Activated naive CD4-positive, alpha-beta T cell treated with anti-CD3 and anti-CD28 coated beads, Interleukin-2, amount 10 ng/mL, durations not matched to agents 7 days and 5 days (primary cell): Measurements from ENCODE around the gene PIKFYVE.
"Not testable (repeated sequence)": the region's sequence is repeated elsewhere in the genome, so short reads cannot be mapped to it uniquely, and the experiment has no call there.

Experiments used
- CTCF ChIA-PET: fragments of 350-600 bp; sonication (Branson Sonifier 250); formaldehyde crosslinking; loops from one replicate; lab custom pipeline; 2021; ENCODE audit warnings: antibody characterized with exemption; lab: Charles Lee
- DNase-seq: peaks from one replicate; pipeline ENCODE4 v3.0.0-alpha.2; 2020
- H3K27ac Mint-ChIP-seq: one replicate; pipeline ENCODE4 v1.8.0; 2021; ENCODE audit warnings: mild to moderate bottlenecking, moderate library complexity, mixed read lengths
- H3K27me3 Mint-ChIP-seq: one replicate; pipeline ENCODE4 v1.8.0; 2021; ENCODE audit warnings: mild to moderate bottlenecking, mixed read lengths
- H3K36me3 Mint-ChIP-seq: one replicate; pipeline ENCODE4 v1.8.0; 2021; ENCODE audit warnings: mixed read lengths
- H3K4me1 Mint-ChIP-seq: one replicate; pipeline ENCODE4 v1.8.0; 2021; ENCODE audit warnings: mixed read lengths
- H3K4me3 Mint-ChIP-seq: one replicate; pipeline ENCODE4 v1.8.0; 2021; ENCODE audit warnings: mild to moderate bottlenecking, moderate library complexity, mixed read lengths
- H3K9me3 Mint-ChIP-seq: one replicate; pipeline ENCODE4 v1.8.0; 2021; ENCODE audit warnings: mixed read lengths

The PIKFYVE gene

GRCh38 chr2:208352644-208353567 lies 86.9 kb downstream of the PIKFYVE start:
- Mint-ChIP-seq H3K27me3 (no peaks in the 10 kb centered on the region), H3K27ac (no peak overlapping the region), H3K4me1 (no peaks in the 10 kb centered on the region), H3K36me3 (peaks cover 56% of the 10 kb centered on the region), H3K4me3 (no peak overlapping the region), H3K9me3 (no peaks in the 10 kb centered on the region)
- DNase-seq, result no peak
- CTCF ChIA-PET, result no interaction called here

DNA sequence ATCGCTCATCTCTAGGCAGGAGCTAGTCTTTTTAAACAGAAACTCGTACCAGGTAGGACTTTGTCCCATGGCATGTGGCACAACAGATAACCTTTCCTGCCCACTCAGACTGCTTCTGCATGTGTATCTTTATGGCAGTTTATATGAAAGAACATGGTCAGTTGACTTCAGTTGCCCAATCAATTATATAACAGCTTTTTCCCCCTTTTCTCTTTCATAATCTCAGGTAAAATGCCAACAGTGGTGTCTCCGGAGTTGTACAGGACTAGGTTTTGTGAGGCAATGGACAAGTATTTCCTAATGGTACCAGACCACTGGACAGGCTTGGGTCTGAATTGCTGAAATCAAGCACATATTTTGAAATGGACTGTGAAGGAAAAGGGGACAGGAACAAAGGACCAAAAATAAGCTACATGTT lies 88.9 kb downstream of the PIKFYVE start:
- Mint-ChIP-seq H3K36me3 (peaks cover 55% of the 10 kb centered on the region), H3K4me1 (no peaks in the 10 kb centered on the region), H3K9me3 (no peaks in the 10 kb centered on the region), H3K4me3 (no peak overlapping the region), H3K27me3 (no peaks in the 10 kb centered on the region), H3K27ac (no peak overlapping the region)
- CTCF ChIA-PET, result interaction anchor here (1.0 kb wide), 1 partner anchor 20 kb away, joined by 3 read pairs; no protein-coding TSS in a partner anchor
- no peak for DNase-seq

DNA sequence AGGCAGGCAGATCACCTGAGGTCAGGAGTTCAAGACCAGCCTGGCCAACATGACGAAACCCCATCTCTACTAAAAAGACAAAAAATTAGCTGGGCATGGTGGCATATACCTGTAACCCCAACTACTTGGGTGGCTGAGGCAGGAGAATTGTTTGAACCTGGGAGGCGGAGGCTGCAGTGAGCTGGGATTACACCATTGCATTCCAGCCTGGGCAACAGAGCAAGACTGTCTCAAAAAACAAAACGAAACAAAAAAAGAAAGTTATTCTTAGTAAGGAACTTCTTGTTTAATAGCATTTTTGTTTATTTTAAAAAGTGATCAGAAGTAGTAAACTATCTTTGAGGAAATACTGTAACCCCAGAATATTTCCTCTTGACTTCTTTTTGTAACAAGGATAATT lies 90.4 kb downstream of the PIKFYVE start:
- CTCF ChIA-PET, DNase-seq, H3K4me1 Mint-ChIP-seq, H3K27me3 Mint-ChIP-seq, H3K27ac Mint-ChIP-seq, H3K9me3 Mint-ChIP-seq, H3K4me3 Mint-ChIP-seq: not testable (repeated sequence)
- H3K36me3 Mint-ChIP-seq, result peaks cover 44% of the 10 kb centered on the region

- Mint-ChIP-seq H3K4me3 (no peak overlapping the region), H3K36me3 (peaks cover 40% of the 10 kb centered on the region), H3K9me3 (no peaks in the 10 kb centered on the region), H3K4me1 (no peaks in the 10 kb centered on the region), H3K27ac (no peak overlapping the region), H3K27me3 (no peaks in the 10 kb centered on the region)
- DNase-seq, result no peak
- CTCF ChIA-PET, result interaction anchor here (0.8 kb wide), 1 partner anchor 13 kb away, joined by 5 read pairs; no protein-coding TSS in a partner anchor
Observed at GRCh38 chr2:208356846-208357574, 91.0 kb downstream of the PIKFYVE start.

DNA sequence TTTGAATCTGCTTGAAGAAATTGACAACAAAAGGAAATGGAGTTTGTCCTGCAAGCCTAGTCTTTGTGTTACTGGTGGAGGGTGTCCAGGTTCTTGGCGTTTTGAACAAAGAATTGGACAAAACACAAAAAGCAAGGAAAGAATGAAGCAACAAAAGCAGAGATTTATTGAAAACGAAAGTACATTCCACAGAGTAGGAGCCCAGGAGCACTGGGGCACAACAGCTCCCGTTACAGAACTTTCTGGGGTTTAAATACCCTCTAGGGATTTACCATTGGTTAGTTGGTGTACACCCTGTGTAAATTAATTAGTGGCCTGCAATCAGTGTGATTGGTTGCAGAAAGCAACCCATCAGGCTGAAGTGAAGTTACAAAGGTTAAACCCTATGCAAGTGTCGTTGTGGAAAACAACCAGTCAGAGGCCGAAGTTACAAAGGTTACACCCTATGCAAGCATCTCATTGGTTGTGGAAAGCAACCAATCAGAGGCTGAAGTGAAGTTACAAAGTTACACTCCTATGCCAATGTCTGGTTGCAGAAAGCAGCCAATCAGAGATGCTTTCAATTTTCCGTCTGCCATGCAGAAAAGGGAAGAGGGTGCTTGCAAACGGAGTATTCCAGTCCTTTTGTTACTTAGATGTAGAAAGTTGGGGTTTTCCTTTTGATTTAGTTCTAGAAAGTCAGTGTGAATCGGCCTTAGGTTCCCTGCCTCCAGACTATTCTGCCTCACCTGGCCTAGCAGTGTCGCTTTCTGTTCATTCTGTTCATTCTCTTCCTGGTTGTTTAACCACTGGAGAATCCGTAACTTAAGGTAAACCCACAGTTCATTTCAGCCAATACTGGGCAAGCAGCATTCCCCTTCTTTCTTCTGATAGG lies 92.9 kb downstream of the PIKFYVE start:
- Mint-ChIP-seq H3K4me1 (no peaks in the 10 kb centered on the region), H3K27me3 (no peaks in the 10 kb centered on the region), H3K27ac (no peak overlapping the region), H3K4me3 (no peak overlapping the region), H3K9me3 (no peaks in the 10 kb centered on the region), H3K36me3 (peaks cover 24% of the 10 kb centered on the region)
- DNase-seq, result no peak
- CTCF ChIA-PET, result no interaction called here

GRCh38 chr2:208359632-208359986 lies 93.6 kb downstream of the PIKFYVE start:
- Mint-ChIP-seq H3K36me3 (peaks cover 18% of the 10 kb centered on the region), H3K4me1 (no peaks in the 10 kb centered on the region), H3K27ac (no peak overlapping the region), H3K9me3 (no peaks in the 10 kb centered on the region), H3K27me3 (no peaks in the 10 kb centered on the region), H3K4me3 (no peak overlapping the region)
- no peak for DNase-seq
- CTCF ChIA-PET, result no interaction called here

DNA sequence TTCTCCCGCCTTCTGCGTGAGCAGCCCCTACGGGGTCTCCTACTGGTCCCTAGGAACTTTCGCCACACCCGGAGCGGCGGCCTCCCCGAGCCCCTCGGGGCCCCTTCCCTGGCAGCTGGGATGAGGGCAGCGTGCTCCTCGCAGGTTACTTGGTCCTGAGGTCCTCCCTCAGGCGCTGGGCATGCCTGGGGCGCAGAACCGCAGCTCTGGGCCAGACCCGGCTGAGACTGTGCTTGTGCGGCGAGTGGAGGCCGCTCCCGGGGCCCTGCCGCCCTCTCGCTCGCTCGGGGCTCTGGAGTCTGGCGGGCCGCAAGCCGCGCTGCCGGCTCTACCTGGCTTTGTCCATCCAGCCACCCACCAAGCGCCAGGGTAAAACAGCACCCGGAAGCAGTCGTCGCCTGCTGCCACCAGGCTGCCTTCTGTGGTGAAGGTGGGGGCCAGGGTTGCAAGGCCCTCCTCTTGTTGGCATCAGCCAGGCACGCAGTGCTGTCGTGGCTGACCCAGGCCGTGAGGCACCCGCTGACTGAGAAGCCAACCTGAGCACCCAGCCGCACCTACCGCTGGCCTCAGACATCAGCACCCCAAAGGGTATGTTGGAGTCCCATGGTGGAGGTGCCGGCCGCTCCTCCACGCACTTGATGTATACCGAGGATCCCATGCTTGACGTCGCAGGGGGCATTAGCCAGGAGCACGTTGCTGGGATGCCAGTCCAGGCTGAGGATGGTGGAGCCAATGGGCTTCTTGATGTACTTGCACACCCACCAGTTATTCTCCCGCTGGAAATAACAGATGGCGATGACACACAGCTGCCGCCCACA lies 94.4 kb downstream of the PIKFYVE start:
- CTCF ChIA-PET, result no interaction called here
- Mint-ChIP-seq H3K4me1 (no peaks in the 10 kb centered on the region), H3K27me3 (no peaks in the 10 kb centered on the region), H3K4me3 (no peak overlapping the region), H3K9me3 (peaks cover 2% of the 10 kb centered on the region), H3K36me3 (peaks cover 13% of the 10 kb centered on the region), H3K27ac (no peak overlapping the region)
- no peak for DNase-seq

- Mint-ChIP-seq H3K4me1 (no peaks in the 10 kb centered on the region), H3K9me3 (peaks cover 2% of the 10 kb centered on the region), H3K27me3 (no peaks in the 10 kb centered on the region), H3K36me3 (peaks cover 13% of the 10 kb centered on the region), H3K4me3 (no peak overlapping the region), H3K27ac (no peak overlapping the region)
- CTCF ChIA-PET, result no interaction called here
- no peak for DNase-seq
Observed at GRCh38 chr2:208361077-208361441, 95.0 kb downstream of the PIKFYVE start.

- H3K27ac Mint-ChIP-seq, result no peak overlapping the region
- DNase-seq, result no peak
- no peaks in the 10 kb centered on the region for H3K4me1 Mint-ChIP-seq
Observed at GRCh38 chr2:208363485-208363884, 97.4 kb downstream of the PIKFYVE start.

GRCh38 chr2:208366215-208367127 lies 100.4 kb downstream of the PIKFYVE start:
- DNase-seq, result no peak
- no peaks in the 10 kb centered on the region for H3K27me3 Mint-ChIP-seq
- H3K4me1 Mint-ChIP-seq, result no peaks in the 10 kb centered on the region
- H3K27ac Mint-ChIP-seq, result no peak overlapping the region
- H3K9me3 Mint-ChIP-seq, result peaks cover 2% of the 10 kb centered on the region
- H3K36me3 Mint-ChIP-seq, result peaks cover under 1% of the 10 kb centered on the region
- H3K4me3 Mint-ChIP-seq, result no peak overlapping the region
- CTCF ChIA-PET, result interaction anchor here (0.9 kb wide), 1 partner anchor 191 kb away, joined by 4 read pairs; no protein-coding TSS in a partner anchor

More at GRCh38 chr2:208363485-208363884, 97.4 kb downstream of the PIKFYVE start:
- Mint-ChIP-seq H3K36me3 (peaks cover 10% of the 10 kb centered on the region), H3K27me3 (no peaks in the 10 kb centered on the region), H3K4me3 (no peak overlapping the region), H3K9me3 (peaks cover 2% of the 10 kb centered on the region)
- CTCF ChIA-PET, result no interaction called here

- Mint-ChIP-seq H3K27ac (no peak overlapping the region), H3K27me3 (no peaks in the 10 kb centered on the region), H3K4me3 (no peak overlapping the region), H3K9me3 (peaks cover 2% of the 10 kb centered on the region), H3K36me3 (no peaks in the 10 kb centered on the region), H3K4me1 (no peaks in the 10 kb centered on the region)
- no peak for DNase-seq
- CTCF ChIA-PET, result no interaction called here
Observed at GRCh38 chr2:208369091-208369490, 103.0 kb downstream of the PIKFYVE start.

DNA sequence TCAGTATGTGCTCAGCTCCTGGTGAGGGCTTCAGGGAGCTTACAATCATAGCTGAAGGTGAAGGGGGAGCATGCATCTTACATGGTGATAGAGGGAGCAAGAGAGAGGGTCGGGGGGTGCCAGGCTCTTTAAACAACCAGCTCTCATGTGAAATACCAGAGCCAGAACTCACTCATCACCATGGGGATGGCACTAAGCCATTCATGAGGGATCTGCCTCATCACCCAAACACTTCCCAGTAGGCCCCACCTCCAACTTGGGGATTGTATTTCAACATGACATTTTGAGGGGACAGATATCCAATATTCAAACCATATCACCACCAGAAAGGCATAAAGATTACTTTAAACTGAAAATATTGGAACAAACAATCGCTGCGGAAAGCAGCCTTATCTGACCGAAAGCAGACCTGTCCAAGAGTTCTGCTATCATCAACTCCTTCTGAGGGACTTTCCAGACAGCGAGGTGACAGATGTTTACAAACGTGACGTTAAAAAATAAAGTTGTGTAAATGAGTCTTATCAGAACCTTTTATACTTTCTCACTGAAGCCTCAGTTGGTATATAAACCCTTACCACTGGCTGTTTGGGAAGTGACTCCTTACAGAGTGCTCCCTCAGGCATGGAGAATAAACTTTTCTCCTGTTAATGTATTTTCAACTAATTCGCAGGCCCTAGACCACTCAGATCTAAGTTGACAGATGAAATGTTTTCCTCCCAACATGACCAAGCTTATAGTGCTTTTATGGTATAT lies 105.0 kb downstream of the PIKFYVE start:
- no peak overlapping the region for H3K27ac Mint-ChIP-seq
- no peak overlapping the region for H3K4me3 Mint-ChIP-seq
- peaks cover 4% of the 10 kb centered on the region for H3K27me3 Mint-ChIP-seq
- CTCF ChIA-PET, result interaction anchor here (0.9 kb wide), 1 partner anchor 10 kb away, joined by 3 read pairs; no protein-coding TSS in a partner anchor
- H3K9me3 Mint-ChIP-seq, result no peaks in the 10 kb centered on the region
- no peaks in the 10 kb centered on the region for H3K4me1 Mint-ChIP-seq
- H3K36me3 Mint-ChIP-seq, result no peaks in the 10 kb centered on the region
- no peak for DNase-seq
